Kidney epithelial cell (primary cell): Measurements from ENCODE around the gene PRR33. TPM values are rescaled to one million over a fixed set of nuclear protein-coding genes. Genes with fewer than 3 reads are reported as not detected.

Experiments used
- DNase-seq: peaks from one replicate; pipeline ENCODE4 v3.0.0-alpha.2; 2010; ENCODE audit warnings: low read depth
- H3K27me3 ChIP-seq: 2 replicates; pipeline ENCODE4 v1.6.0; 2011; ENCODE audit warnings: low read length; ENCODE audit not compliant: control insufficient read depth, insufficient read depth
- H3K36me3 ChIP-seq: 2 replicates; pipeline ENCODE4 v1.5.1; 2011; ENCODE audit warnings: low read length; ENCODE audit not compliant: control insufficient read depth, insufficient read depth
- H3K4me3 ChIP-seq: 2 replicates; pipeline ENCODE4 v1.5.1; 2011; ENCODE audit warnings: low read depth, mild to moderate bottlenecking, control low read depth, low read length
- total RNA-seq: library from RNA; depleted of rRNA; stranded (reverse); fragments of >200 nt; gene quantifications from 2 replicates; pipeline ENCODE4 v1.2.3, GENCODE V29; 2015
- TF ChIP-seq, protein P1 (sequence below): IDR thresholded peaks from 2 replicates; pipeline ENCODE4 v1.5.1; 2011; ENCODE audit warnings: mild to moderate bottlenecking, moderate library complexity, low read length, control low read depth, inconsistent platforms; ENCODE audit not compliant: insufficient read depth, poor library complexity, severe bottlenecking

The PRR33 gene
- total RNA-seq, 1 donor from 2014 or later, result not detected

DNA sequence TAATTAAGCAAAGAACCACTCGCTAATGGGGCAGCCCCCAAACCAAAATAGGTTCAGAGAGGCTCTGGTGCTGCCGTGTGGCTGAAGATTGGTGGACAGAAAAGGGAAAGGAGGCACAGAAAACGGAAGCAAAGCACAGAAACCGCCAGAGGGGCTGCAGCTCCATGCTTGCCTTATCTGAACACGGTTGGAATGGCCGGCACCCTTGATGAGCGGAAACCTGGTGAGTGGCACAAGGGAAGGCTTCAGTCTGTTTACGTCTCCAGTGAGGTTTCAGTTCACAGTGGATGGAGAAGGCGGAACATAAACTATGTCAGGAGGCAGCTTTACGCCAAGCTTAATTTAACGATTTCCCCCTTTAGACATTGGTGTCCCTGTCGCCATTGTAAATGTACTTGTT lies 5.2 kb upstream of the PRR33 start:
- no peak for DNase-seq
- Histone ChIP-seq H3K36me3 (no peaks in the 10 kb centered on the region), H3K27me3 (peaks cover 19% of the 10 kb centered on the region), H3K4me3 (no peak overlapping the region)
- TF ChIP-seq, protein P1, sequence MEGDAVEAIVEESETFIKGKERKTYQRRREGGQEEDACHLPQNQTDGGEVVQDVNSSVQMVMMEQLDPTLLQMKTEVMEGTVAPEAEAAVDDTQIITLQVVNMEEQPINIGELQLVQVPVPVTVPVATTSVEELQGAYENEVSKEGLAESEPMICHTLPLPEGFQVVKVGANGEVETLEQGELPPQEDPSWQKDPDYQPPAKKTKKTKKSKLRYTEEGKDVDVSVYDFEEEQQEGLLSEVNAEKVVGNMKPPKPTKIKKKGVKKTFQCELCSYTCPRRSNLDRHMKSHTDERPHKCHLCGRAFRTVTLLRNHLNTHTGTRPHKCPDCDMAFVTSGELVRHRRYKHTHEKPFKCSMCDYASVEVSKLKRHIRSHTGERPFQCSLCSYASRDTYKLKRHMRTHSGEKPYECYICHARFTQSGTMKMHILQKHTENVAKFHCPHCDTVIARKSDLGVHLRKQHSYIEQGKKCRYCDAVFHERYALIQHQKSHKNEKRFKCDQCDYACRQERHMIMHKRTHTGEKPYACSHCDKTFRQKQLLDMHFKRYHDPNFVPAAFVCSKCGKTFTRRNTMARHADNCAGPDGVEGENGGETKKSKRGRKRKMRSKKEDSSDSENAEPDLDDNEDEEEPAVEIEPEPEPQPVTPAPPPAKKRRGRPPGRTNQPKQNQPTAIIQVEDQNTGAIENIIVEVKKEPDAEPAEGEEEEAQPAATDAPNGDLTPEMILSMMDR, result no peak

DNA sequence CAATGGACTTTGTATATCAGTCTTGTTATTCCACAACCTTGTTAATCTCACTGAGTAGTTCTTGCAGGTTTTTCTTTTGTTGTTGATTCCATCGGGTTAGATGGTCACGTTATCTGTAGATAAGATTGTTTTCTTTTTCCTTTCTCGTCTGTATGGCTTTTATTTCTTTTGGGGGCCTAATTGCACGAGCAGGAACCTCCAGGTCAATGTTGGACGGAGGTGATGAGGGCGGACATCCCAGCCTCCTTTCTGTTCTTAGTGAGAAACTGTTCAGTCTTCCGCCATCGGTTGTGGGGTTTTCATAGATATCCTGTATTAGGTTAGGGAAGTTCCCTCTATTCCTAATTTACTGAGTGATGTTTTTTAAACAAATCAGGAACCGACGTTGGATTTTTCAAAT lies 4.8 kb upstream of the PRR33 start:
- Histone ChIP-seq H3K36me3 (no peaks in the 10 kb centered on the region), H3K4me3 (no peak overlapping the region), H3K27me3 (peaks cover 20% of the 10 kb centered on the region)
- DNase-seq, result no peak
- TF ChIP-seq, protein P1, result no peak

DNA sequence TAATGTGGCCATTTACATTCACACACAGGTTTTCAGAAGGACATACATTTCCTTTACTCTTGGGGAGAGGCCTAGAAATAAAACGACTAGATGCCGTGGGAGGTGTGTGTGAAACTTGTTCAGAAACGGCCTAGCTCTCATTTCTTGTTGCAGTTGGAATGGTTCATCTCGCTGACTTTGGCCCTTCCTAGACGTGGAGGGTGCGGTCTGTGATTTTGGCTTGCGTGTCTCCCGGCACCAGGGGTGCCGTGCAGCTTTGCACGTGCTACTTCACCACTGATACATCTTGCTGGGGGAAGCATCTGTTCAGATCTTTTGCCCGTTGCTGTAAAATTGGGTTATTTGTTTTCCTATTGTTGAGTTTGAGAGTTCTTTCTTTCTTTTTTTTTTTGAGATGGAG lies 3.1 kb upstream of the PRR33 start:
- TF ChIP-seq, protein P1, result no peak
- Histone ChIP-seq H3K27me3 (peaks cover 27% of the 10 kb centered on the region), H3K36me3 (no peaks in the 10 kb centered on the region), H3K4me3 (no peak overlapping the region)
- no peak for DNase-seq

DNA sequence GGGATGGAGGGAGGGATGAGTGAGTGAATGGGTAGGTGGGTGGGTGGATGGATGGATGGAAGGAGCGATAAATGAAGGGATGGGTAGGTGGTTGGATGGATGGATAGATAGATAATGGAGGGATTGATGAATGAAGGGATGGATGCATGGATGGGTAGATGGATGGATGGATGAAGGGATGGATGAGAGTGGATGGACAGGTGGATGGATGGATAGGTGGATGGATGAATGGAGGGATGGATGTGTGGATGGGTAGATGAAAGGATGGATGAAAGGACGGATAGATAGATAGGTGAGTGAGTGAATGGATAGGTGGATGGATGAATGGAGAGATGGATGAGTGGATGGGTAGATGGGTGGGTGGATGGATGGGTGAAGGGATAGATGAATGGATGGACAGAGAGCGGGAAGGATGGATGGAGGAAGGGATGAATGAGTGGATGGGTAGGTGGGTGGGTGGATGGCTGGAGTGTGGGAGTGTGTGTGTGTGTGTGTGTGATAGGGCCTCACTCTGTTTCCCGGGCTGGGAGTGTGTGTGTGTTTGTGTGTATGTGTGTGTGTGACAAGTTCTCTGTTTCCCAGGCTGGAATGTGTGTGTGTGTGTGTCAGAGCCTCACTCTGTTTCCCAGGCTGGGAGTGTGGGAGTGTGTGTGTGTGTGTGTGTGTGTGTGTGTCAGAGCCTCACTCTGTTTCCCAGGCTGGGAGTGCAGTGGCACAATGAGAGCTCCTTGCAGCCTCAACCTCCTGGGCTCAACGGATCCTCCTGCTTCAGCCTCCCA lies 2.1 kb upstream of the PRR33 start:
- peaks cover 35% of the 10 kb centered on the region for H3K27me3 ChIP-seq
- no peak overlapping the region for H3K4me3 ChIP-seq
- DNase-seq, result no peak
- TF ChIP-seq, protein P1, result no peak
- H3K36me3 ChIP-seq, result no peaks in the 10 kb centered on the region

DNA sequence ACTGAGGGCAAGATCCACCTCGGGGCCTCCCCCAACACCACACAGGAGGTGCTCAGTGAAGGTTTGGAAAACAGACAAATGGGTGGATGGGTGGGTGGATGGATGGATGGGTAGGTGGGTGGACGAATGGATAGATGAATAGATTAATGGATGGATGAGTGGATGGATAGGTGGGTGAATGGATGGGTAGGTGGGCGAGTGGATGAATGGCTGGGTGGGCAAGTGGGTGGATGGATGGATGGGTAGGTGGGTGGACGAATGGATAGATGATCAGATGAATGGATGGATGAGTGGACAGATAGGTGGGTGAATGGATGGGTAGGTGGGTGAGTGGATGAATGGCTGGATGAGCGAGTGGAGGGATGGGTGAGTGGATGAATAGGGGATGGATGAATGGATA lies 863 bp upstream of the PRR33 start:
- TF ChIP-seq, protein P1, result no peak
- Histone ChIP-seq H3K27me3 (peaks cover 27% of the 10 kb centered on the region), H3K36me3 (no peaks in the 10 kb centered on the region), H3K4me3 (no peak overlapping the region)
- no peak for DNase-seq

DNA sequence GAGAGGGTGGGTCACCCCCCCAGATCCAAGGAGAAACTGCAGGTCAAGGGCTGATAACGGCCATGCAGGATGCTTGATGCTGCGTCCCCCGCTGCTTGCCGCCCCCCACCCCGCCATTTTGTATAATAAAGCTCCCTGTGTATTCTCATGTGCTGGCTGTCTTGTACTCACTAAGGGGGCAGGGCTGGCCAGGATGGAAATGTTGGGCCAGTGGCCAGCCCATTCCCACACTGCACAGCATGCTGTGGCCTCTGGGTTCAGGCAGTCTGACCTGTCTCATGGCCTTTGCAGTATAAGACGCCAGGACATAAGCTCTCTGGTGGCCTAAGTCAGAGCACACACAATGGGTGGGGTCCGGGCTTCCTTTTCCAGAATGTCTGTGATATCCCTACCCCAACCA lies 421 bp upstream of the PRR33 start:
- Histone ChIP-seq H3K27me3 (peaks cover 25% of the 10 kb centered on the region), H3K4me3 (no peak overlapping the region), H3K36me3 (no peaks in the 10 kb centered on the region)
- TF ChIP-seq, protein P1, result no peak
- DNase-seq, result no peak
